HL-60 (cell line): ENCODE measurements around the gene LAMA5.

Experiments
- DNase-seq, 2 experiments: peaks; one replicate each; pipeline ENCODE4 v3.0.0-alpha.2; 2010 to 2020; ENCODE audit warnings: low read depth in 1 of 2, low spot score in 1 of 2
- H3K27ac ChIP-seq: fragments of 250-450 bp; sonication (Bioruptor Pico); replicated peaks from 2 replicates; pipeline ENCODE4 v1.5.1; 2020; ENCODE audit warnings: mild to moderate bottlenecking, moderate library complexity
- H3K27me3 ChIP-seq: fragments of 250-450 bp; sonication (Bioruptor Pico); 2 replicates; pipeline ENCODE4 v1.5.1; 2021; ENCODE audit warnings: mild to moderate bottlenecking, moderate library complexity; ENCODE audit not compliant: insufficient read depth, poor library complexity, severe bottlenecking
- H3K4me3 ChIP-seq: replicated peaks from 2 replicates; pipeline ENCODE4 v1.5.1; 2011; ENCODE audit warnings: mild to moderate bottlenecking, control low read depth, low read length; ENCODE audit not compliant: insufficient read depth
- GABPA ChIP-seq: IDR thresholded peaks from 2 replicates; pipeline ENCODE4 v1.6.1; 2012; ENCODE audit warnings: low read depth
- POLR2AphosphoS5 ChIP-seq: IDR thresholded peaks from 2 replicates; pipeline ENCODE4 v1.6.1; 2012; ENCODE audit warnings: low read depth
- SPI1 ChIP-seq: IDR thresholded peaks from 2 replicates; pipeline ENCODE4 v1.6.1; 2012; ENCODE audit warnings: low read depth, mild to moderate bottlenecking, borderline replicate concordance
- TF ChIP-seq, protein P1 (sequence below): IDR thresholded peaks from one replicate; pipeline ENCODE4 v1.5.1; 2011; ENCODE audit warnings: low read length, control low read depth, inconsistent platforms; ENCODE audit not compliant: insufficient read depth
- TF ChIP-seq, protein P2 (sequence below): IDR thresholded peaks from 2 replicates; pipeline ENCODE4 v1.6.1; 2012; ENCODE audit warnings: low read depth; ENCODE audit not compliant: insufficient replicate concordance

Gene LAMA5

DNA sequence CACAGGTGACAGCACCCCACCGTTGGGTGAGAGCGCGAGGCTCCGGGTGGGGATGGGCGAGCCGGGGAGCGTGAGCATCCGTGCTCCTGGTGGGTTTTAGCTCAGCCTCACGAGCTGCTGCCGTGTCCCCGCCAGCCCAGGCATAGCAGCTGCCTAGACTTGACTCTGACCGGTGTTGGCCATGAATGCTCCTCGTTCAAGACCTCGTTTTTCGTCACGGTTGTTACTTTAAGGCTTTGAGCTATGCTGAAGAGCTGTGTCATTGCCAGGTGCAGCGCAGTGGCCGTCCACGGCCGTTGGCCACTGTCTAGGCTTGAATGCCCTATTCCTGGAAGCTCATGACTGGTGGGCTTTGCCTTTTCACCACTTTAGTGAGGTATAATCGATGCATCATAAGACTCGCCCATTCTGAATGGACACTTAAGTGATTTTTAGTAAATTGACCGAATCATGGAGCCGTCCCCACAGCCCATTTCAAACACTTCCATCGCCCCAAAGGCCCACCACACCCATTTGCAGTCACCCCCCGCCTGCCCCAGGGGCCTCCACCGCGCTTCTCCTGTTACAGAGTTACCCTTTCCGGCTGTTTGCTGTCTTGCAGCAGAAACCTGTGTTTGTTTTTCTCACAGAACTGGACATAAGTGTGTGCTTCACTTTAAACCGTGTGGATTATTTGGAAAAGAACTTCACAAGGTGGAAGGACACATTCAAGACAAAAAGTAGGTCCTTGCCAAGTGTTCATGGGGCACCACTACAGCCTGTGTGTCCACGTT lies 85.8 kb downstream of the LAMA5 start:
- no peak overlapping the region for H3K27ac ChIP-seq
- DNase-seq: no peak
- H3K4me3 ChIP-seq: no peak overlapping the region
- TF ChIP-seq, protein P1, sequence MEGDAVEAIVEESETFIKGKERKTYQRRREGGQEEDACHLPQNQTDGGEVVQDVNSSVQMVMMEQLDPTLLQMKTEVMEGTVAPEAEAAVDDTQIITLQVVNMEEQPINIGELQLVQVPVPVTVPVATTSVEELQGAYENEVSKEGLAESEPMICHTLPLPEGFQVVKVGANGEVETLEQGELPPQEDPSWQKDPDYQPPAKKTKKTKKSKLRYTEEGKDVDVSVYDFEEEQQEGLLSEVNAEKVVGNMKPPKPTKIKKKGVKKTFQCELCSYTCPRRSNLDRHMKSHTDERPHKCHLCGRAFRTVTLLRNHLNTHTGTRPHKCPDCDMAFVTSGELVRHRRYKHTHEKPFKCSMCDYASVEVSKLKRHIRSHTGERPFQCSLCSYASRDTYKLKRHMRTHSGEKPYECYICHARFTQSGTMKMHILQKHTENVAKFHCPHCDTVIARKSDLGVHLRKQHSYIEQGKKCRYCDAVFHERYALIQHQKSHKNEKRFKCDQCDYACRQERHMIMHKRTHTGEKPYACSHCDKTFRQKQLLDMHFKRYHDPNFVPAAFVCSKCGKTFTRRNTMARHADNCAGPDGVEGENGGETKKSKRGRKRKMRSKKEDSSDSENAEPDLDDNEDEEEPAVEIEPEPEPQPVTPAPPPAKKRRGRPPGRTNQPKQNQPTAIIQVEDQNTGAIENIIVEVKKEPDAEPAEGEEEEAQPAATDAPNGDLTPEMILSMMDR: no peak
- no peak for TF ChIP-seq GABPA
- TF ChIP-seq POLR2AphosphoS5: no peak
- no peak for TF ChIP-seq SPI1
- TF ChIP-seq, protein P2, sequence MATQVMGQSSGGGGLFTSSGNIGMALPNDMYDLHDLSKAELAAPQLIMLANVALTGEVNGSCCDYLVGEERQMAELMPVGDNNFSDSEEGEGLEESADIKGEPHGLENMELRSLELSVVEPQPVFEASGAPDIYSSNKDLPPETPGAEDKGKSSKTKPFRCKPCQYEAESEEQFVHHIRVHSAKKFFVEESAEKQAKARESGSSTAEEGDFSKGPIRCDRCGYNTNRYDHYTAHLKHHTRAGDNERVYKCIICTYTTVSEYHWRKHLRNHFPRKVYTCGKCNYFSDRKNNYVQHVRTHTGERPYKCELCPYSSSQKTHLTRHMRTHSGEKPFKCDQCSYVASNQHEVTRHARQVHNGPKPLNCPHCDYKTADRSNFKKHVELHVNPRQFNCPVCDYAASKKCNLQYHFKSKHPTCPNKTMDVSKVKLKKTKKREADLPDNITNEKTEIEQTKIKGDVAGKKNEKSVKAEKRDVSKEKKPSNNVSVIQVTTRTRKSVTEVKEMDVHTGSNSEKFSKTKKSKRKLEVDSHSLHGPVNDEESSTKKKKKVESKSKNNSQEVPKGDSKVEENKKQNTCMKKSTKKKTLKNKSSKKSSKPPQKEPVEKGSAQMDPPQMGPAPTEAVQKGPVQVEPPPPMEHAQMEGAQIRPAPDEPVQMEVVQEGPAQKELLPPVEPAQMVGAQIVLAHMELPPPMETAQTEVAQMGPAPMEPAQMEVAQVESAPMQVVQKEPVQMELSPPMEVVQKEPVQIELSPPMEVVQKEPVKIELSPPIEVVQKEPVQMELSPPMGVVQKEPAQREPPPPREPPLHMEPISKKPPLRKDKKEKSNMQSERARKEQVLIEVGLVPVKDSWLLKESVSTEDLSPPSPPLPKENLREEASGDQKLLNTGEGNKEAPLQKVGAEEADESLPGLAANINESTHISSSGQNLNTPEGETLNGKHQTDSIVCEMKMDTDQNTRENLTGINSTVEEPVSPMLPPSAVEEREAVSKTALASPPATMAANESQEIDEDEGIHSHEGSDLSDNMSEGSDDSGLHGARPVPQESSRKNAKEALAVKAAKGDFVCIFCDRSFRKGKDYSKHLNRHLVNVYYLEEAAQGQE: no peak
- H3K27me3 ChIP-seq: no peaks in the 10 kb centered on the region

DNA sequence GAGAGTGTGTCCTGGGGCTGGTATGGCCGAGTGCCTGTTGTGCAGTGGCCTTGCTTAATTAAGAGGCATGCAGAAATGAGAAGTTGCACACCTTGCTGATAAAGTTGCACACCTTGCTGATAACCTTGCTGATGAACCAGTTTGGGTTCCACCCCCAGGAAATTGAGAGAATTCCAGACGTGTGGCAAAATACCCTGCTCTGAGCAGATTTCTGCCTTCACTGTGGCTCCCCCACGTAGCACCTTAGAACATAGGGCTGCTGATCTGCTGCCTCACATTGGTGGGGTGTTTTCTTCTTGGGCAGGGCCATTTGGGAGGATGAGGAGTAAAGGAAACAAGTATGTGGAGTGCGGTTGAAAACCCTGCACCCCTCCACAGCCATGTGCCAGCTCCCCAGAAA lies 86.8 kb downstream of the LAMA5 start:
- no peaks in the 10 kb centered on the region for H3K27me3 ChIP-seq
- DNase-seq: no peak
- TF ChIP-seq, protein P1: no peak
- TF ChIP-seq GABPA (no peak), SPI1 (no peak), POLR2AphosphoS5 (no peak)
- TF ChIP-seq, protein P2: no peak
- H3K4me3 ChIP-seq: no peak overlapping the region
- H3K27ac ChIP-seq: no peak overlapping the region

DNA sequence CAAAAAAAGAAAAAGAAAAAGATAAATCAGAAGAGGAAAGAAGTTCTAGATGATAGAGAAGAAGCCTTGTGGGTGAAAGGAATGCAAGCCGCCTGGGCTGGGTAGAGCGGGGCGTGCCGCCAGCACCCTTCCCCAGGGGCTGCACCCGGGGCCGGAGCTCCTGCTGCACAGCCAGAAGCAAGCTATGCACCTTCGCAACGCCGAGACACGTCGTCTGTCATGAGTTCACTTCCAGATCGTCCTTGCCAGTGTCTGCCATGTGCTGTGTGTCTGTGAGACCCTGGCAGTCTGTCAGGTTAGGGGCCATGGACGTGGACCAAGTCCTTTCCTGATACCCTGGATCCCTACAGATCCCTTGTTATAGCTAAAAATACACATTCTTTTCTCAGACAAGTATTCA lies 89.9 kb downstream of the LAMA5 start:
- no peak overlapping the region for H3K27ac ChIP-seq
- TF ChIP-seq, protein P1: no peak
- no peak for TF ChIP-seq POLR2AphosphoS5
- no peak for TF ChIP-seq GABPA
- TF ChIP-seq, protein P2: no peak
- no peak for TF ChIP-seq SPI1
- no peak for DNase-seq

More for the DNA sequence above, 89.9 kb downstream of the LAMA5 start:
- H3K27me3 ChIP-seq: no peaks in the 10 kb centered on the region
- no peak overlapping the region for H3K4me3 ChIP-seq
